A673 (cell line): Measurements from ENCODE around the gene VAMP2.

Experiments used
- EZH2 ChIP-seq: fragments of 200-600 bp; sonication (generic); IDR thresholded peaks from 2 replicates; pipeline ENCODE4 v1.6.1; 2017; ENCODE audit warnings: borderline replicate concordance, low read depth, mild to moderate bottlenecking, mixed read lengths, antibody characterized with exemption, low read length; ENCODE audit not compliant: poor library complexity, severe bottlenecking
- TF ChIP-seq, protein P1 (sequence below): fragments of 300-800, 200-600 bp; sonication (generic); conservative IDR thresholded peaks from 2 replicates; pipeline ENCODE4 v1.5.1; 2017; ENCODE audit warnings: low read depth, mild to moderate bottlenecking, antibody characterized with exemption, low read length, moderate library complexity, mixed read lengths

DNA sequence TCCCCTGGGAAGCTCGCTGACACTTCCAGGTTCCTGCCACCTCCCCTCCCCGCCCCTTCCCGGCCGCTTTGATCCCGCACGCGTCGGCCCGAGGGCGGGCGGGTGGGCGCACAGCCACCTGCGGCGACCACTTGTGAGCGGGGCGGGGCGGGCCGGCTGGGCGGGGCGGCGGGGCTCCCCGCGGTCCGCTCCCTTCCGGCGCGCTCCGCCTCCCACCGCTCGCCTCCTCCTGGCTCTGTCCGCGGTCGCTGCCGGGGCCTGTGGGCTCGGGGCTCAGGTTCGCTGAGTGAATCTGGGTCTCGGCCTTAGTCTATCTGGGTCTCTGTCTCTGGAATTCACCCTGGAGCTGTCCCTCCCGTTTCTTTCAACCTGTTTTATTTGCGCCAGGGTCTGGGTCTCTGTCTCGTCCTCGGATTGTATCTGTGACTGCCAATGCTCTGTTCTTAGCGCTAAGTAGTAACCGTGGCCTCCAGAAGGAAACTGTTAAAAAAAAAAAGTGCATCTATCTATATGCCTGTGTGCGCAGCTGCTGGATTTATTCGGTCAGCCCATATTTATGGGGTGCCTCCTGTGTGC, 36.2 kb downstream of the VAMP2 start:
- TF ChIP-seq, protein P1, sequence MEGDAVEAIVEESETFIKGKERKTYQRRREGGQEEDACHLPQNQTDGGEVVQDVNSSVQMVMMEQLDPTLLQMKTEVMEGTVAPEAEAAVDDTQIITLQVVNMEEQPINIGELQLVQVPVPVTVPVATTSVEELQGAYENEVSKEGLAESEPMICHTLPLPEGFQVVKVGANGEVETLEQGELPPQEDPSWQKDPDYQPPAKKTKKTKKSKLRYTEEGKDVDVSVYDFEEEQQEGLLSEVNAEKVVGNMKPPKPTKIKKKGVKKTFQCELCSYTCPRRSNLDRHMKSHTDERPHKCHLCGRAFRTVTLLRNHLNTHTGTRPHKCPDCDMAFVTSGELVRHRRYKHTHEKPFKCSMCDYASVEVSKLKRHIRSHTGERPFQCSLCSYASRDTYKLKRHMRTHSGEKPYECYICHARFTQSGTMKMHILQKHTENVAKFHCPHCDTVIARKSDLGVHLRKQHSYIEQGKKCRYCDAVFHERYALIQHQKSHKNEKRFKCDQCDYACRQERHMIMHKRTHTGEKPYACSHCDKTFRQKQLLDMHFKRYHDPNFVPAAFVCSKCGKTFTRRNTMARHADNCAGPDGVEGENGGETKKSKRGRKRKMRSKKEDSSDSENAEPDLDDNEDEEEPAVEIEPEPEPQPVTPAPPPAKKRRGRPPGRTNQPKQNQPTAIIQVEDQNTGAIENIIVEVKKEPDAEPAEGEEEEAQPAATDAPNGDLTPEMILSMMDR, result no peak
- no peak for TF ChIP-seq EZH2
